ENCODE measurements around the gene MRRF.
"Not testable (repeated sequence)": the region's sequence is repeated elsewhere in the genome, so short reads cannot be mapped to it uniquely, and the experiment has no call there.

The MRRF gene

DNA sequence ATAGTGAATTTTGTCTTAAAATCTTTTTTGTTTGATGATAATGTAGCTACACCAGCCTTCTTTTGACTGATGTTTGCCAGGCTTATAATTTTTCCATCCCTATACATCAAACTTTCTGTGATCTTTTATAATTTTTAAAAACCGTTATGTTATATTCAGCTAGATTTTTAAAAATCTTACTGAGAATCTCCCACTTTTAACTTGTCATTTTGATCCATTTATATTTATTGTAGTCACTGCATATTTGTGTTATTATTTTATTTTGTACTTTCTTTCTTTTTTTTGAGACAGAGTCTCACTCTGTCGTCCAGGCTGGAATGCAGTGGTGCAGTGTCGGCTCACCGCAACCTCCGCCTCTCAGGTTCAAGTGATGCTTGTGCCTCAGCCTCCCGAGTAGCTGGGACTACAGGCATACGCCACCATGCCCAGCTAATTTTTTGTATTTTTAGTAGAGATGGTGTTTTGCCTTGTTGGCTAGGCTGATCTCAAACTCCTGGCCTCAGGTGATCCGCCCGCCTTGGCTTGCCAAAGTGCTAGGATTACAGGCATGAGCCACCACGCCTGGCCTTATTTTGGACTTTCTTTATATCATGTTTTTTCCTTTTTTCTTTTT, 12.7 kb downstream of the MRRF start:
- DNase-seq (ENCODE audit: low read depth), result no peak

DNA sequence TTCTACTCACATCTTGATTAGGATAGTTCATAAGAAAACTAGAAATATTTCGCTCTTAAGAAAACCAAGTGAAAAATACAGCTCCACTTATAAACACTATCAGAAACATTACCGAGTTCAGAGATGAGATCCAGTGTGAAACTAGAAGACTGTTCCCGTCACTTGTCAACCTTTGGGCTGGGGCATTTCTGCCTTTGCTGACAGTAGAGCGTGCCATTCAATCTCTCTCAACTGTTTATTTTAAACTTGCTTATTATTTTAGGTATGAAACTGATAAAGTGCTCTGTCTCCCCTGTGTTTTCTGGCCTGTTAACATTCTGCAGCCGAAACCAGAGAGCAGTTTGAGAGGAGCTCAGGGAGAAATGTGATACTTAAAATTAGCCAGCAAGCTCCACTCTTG, 16.7 kb downstream of the MRRF start:
- no peak for DNase-seq (ENCODE audit: low read depth)

DNA sequence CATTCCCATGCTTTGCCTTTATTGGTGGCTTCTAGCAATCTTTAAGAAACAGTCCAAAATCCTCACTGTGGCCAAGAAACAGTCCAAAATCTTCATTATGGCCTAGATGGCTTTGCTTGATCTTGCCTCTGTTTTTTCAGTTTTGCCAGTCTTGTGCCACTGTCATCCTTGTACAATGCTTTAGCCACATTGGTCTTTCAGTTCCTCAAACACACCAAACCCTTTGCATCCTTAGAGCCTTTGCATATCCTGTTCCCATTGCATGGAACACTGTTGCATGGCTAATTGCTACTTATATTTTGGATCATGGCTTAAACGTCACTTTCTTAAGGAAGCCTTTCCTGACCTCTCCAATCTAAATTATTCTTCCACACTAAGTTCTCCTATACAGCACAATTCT, 22.1 kb downstream of the MRRF start:
- DNase-seq (ENCODE audit: low read depth), result no peak

DNA sequence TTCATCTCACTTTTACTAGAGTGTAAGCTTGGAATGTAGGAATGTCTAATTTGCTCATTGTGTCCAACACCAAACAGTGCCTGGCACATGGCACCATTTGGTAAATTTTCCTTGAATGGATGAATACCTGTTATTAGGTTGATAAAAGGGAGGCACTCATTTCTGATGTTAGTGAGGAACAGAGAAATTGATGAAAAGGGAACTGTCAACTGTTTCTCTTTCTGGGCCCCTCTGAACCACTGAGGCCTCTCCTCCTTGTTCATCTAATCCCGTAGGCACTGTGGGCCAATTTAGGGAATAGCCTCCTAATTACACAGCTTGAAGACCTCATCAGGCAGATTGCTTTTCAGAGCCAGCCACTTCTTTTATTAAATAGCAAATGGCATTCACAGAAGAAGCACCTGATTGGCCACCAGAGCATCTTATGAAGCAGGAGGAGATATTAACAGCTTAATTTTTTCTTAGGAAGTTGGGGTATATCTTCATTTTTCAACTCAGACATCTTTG, 22.6 kb downstream of the MRRF start:
- no peak for DNase-seq (ENCODE audit: low read depth)

DNA sequence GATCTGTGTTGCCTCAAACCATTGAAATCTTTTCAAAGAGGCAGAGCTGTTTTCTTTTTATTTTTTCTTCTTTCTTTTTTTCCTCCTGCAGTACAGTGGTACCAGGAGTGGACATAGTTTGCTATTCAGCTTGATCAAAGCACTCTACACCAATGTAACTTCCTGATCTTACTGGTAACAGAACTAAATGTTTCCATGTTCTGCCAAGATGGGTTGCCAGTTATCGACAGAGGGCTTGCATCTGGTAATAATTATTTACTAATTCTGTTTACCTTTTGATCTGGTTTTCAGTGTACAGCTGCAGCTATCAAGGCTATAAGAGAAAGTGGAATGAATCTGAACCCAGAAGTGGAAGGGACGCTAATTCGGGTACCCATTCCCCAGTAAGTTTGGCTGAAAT, 26.8 kb downstream of the MRRF start:
- peak; percentile 20 for DNase-seq (ENCODE audit: low read depth)

DNA sequence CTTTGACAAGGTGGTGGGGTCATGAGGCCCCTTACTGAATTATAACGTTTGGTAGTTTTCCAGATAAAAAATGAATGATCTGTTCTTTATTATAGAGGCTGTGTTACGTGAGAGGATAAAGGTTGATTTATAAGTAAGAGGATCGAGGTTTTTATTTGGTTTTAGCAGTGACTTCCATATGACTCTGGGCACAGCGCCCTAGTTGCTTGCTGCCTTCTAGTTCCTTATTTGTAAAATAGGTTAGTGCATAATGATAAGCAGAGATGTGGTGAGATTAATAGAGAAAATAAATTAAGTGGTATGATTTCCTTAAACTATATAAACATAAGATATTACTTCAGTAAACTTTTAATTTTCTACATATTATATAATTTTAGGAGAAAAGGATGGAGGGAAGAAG, 29.8 kb downstream of the MRRF start:
- DNase-seq (ENCODE audit: low read depth), result no peak

DNA sequence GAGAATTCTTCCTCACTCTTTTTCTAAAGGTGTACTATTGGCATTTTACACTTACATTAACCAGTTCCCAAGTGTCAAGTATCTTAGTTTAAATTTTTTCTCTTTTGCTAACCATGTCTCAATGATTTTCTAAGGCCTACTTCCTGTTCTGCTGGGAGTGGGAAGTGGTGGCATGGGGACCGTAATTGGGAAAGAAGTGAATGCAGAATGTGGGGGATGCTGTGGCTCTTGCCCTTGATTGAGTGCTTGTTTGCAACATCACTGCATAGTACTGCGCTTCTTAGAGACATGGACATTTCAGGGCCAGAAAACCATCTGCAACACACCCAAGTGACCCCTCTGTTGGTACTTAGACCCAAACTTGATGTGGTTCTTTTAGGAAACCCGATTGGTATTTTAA, 32.8 kb downstream of the MRRF start:
- DNase-seq (ENCODE audit: low read depth), result no peak

DNA sequence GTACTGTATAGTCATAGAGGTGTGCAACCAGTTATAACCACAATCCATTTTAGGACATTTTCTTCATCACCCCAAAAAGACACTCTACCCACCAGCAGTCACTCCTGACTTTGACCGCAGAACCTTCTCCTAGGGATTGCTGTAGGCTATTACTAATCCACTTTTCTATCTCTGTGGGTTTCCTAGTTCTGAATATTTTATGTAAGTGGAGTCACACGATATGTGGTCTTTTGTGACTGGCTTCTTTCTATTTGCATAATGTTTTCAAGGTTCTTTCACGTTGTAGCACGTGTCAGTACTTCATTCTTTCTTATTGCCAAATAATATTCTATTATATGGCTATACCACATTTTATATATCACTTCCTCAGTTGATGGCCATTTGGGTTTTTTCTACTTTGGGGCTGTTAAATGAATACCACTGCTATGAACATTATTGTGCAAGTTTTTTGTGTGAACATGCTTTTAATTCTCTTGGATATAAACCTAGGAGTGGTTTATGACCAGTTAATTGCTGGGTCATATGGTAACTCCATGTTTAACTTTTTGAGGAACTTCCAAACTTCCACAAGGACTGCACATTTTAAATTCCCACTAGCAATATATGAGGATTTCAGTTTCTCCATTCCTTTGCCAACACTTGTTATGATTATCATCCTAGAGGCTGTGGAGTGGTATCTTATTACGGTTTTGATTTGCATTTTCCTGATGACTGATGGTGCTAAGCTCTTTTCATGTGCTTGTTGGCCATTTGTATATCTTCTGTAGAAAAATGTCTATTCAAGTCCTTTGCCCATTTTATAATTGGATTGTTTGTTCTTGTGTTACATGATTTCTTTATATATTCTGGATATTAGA, 37.8 kb downstream of the MRRF start:
- DNase-seq (ENCODE audit: low read depth), result no peak

DNA sequence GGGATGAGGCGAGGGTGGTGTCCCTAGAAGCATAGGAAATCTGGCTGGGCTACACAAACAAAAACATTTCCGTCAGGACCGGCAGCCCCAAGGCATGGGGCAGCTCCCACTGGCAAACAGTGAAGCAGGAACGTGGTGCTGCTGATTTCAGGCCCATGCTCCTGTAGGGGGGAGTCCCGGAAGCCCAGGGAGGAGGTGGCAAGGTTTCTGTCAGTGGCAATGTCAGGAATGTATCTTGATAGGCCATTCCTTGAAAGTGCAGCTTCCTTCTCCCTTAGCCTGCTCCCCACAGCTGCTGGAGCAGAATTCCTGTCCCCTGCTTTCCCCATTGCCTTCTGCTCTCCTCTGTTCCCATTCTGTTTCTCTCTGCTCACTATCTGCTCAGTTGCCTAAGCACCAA, 42.4 kb downstream of the MRRF start:
- DNase-seq (ENCODE audit: low read depth), result no peak

DNA sequence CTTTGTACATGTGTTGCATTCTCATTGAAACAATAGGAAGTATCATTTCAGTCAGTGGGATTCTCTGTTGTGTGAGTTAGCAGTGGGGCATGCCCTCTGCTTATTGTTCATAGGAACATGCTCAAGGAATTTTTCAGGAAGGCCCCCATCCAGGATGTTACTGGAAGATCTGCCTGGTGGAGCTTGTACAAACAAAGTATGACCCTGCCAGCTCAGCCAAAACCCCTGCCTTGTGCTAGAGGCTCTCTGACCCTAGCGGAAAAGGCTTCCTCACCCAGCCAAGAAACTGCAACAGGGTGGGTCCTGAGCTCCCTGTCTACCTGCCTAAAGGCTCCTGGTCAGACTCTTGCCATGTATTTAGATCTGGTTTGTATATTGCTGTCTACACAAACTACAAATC, 43.2 kb downstream of the MRRF start:
- DNase-seq (ENCODE audit: low read depth), result no peak

DNA sequence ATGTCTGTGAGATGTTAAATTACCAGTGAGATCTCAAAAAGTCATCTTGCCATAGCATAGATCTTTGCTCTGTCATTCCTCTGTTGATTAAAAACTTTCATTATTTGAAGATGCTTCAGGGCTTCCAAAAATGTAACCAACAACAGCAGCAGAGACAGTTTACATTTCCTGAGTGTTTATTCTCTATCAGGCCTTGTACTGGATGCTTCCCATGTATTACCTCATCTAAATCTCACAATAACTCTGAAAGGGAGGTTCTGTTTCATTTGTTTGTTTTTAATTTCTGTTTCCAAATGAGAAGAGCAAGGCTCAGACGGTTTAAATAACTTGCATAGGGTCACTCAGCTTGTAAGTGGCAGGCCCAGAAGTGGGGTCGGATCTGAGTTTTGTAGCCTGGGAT, 45.2 kb downstream of the MRRF start:
- no peak for DNase-seq (ENCODE audit: low read depth)

DNA sequence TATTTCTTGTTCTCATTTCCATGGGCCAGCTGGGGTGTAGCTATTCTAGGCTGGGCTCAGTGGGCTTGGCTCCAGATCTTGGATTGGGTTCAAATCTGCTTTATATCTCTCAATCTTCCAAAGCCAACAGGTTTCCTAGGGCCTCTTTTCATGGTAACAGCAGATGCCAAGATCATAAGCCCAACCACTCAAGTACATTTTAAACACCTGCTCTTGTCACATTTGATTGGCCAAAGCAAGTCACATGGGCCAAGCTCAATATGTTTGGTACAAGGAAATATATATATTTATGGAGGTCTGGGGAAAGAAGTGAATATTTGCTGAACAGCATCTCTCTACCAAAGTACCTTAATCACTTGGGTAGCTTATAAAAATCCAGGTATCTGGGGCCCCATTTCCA, 49.5 kb downstream of the MRRF start:
- DNase-seq (ENCODE audit: low read depth), result no peak

DNA sequence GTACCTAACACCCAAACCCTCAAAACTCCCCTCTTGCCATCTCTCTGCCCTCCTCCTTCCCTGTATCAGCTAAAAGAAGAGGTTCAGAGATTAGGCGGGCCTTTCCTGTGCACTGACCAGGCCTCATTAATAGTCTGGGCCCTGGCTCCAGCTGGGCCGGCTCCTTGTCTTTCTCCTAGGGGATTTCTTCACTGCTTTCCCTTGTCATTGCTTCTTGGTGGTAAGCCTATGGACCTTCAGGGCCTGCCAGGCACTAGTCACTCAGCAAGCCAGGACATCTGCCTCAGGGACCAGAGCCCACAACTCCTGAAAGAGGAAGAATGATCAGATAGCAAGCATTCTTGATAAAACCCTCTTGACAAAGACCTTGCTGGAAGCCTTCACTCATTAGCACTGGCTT, 50.9 kb downstream of the MRRF start:
- no peak for DNase-seq (ENCODE audit: low read depth)

DNA sequence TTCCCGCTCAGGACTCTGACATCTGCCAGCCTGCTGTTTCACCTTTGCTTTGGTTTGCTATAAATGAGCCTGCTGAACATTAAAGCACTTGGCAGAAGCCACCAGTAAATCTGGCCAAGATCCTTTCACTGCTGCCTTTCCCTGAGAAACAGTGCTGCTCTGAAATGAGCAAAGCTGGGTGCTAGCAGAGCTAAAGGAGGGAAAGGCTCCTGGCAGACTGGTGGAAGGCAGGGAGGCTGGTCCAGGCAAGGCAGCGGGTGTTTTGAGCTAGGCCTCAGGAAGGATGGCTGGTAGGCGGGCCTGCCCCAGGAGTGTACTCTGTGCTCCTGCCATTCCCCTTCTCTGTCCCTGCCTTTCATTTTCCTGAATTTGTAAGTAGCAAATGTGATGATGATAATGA, 53.6 kb downstream of the MRRF start:
- peak; percentile 32 for DNase-seq (ENCODE audit: low read depth)

DNA sequence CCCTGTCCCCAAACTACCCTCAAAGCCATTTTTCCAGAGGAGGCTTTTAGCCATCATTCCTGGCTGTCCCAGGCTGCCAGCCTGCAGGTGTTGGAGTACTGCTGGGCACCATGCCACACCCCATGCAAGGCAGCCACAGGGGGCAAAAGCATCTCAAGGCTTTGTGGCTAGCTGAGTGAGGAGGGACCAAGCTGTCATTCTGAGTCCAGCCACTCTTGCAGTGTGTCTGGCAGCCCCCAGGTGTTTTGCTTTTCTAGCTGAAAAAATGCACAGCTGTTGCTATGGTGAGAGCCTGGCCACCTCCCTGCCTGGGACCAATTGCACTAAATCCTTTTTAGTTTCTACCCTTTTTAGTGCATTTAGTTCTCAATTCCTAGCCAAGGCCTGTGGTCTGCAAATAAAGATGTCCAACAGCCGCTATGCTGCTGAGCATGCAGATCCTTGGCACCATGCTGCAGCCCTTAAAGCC, 55.8 kb downstream of the MRRF start:
- no peak for DNase-seq (ENCODE audit: low read depth)

DNA sequence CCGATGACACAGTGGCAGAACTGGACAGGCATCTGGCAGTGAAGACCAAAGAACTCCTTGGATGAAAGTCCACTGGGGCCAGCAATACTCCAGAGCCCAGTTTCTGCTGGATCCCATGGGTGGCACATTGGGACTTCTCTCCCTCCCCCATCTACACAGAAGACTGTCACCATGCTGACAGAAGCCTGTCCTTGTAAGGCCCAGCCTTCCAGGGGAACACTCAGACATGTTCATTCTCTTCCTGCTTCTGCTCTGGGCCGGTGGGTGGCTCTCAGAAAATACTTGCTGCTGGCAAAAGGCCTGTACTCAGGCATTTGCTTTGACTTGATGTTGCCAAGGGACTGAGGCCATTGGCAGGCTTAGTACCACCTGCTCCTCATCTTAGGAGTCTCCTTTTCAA, 57.9 kb downstream of the MRRF start:
- no peak for DNase-seq (ENCODE audit: low read depth)

DNA sequence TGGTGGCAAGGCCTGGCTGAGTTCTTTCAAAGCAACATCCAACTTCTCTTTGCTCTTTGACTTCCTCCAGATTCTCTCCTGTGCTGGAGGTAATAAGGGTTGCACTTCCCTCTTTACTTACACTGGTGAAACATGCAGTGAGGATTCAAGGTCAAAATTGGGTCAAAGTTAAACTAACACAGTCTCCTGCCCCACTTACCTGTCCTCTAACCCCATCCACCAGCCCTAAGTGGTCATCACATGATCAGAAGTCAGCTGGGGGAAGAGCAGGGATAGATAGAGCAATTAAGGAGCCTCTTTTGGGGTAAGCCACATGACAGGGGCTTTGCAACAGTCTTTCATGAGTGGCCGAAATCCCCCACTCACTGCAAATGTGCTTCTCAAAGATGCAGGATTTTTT, 60.0 kb downstream of the MRRF start:
- DNase-seq (ENCODE audit: low read depth), result not testable (repeated sequence)

DNA sequence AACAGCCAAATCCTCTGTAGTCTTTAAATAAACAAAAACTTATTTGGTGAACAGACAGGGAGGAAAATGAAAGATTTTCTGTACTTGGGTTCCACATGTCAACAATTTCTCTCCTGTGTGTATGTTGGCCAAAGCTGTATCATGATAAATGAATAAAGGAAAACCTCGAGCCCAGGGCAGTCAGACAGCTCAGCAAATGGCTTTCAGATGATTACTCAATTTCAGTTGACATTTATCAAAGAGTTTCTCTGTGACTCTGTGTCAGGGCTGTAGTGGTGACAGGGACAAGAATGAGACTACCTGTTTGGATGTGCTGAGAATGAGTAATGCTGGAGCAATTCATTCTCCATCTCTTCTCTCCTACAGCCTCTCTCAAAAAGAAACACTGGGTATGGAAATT, 60.4 kb downstream of the MRRF start:
- DNase-seq (ENCODE audit: low read depth), result no peak

DNA sequence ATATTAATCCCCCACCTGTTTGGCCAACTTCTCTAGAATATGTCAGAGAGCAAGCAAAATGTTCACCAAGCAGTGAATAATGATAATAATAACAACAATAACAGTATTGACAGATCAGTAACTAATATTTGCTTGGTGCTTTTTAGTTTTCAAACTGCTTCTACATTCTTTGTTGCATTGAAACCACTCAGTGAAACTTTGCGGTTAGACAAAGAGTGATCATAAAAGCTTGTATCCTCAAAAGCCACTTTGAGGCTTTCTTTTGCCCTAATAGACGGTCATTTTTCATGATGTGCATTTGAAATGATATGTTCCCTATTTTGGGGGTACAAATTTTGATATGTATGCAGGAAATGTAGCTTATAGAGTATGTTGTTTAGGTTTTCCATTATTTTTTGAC, 62.5 kb downstream of the MRRF start:
- DNase-seq (ENCODE audit: low read depth), result no peak

DNA sequence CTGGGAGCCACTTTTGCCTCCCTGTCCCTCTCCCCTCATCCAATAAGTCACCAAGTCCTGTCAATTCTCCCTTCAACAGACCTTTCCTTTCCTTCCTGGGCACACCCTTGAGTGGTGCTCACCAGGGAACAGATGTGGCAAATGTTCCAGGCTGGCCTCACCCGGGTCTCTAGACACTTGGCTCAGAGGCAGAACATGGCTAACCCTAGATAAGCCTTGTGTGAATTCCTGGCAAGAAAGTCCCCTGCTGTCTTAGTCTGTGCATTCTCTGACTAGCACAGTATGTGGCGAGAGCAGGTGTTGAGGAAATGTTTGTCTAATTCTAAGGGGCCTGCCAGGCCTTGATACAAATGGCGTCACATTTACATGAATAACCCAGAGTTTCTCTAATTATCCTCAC, 64.9 kb downstream of the MRRF start:
- DNase-seq (ENCODE audit: low read depth), result no peak

DNA sequence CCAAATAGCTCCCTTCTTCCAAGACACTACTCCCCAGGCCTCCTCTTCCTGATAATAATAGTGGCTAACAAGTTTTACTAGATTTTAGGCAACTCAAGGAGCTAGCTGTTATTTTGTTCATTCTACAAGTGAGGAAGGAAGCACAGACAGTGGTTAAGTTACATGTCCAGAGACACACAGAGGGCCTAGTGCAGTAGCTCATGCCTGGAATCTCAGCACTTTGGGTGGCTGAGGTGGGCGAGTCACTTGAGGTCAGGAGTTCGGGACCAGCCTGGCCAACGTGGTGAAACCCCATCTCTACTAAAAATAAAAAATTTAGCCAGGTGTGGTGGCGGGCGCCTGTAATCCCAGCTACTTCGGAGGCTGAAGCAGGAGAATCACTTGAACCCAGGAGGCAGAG, 65.8 kb downstream of the MRRF start:
- DNase-seq (ENCODE audit: low read depth), result not testable (repeated sequence)

DNA sequence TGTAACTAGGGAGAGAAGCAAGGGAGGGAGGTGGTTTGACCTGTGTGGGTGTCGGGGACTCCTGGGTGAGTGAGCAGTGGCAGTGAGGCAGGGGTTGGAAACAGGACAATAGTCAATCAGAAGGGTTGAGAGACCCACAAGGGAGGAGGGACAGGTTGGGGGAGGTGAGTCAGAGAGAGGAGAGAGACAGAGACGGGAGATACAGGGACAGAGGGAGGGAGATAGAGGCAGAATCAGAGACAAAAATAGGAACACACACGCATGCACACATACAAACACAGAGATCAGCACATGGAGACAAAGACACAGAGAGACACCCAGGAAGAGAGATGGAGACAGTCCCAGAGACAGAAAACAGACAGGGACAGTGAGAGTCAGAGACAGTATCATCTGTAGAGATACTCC, 66.8 kb downstream of the MRRF start:
- DNase-seq (ENCODE audit: low read depth), result no peak

DNA sequence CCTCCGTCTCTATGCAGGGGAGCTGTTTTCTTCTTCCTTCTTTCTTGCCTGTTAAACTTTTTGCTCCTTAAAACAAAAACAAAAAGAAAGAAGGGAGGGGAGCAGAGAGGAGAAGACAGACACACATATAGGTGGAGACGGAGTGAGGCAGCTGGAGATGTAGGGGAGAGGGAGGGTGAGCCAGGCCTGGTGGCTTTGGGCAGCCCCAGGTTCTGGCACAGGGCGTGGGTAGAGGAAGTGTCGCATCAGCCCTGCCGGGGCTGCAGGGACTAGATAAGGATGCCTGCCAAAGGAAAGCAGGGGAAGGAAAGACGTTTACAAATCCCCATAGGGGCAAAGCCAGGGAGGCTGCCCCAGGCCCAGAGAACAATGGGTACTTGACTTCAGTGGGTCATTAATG, 67.4 kb downstream of the MRRF start:
- DNase-seq (ENCODE audit: low read depth), result no peak

DNA sequence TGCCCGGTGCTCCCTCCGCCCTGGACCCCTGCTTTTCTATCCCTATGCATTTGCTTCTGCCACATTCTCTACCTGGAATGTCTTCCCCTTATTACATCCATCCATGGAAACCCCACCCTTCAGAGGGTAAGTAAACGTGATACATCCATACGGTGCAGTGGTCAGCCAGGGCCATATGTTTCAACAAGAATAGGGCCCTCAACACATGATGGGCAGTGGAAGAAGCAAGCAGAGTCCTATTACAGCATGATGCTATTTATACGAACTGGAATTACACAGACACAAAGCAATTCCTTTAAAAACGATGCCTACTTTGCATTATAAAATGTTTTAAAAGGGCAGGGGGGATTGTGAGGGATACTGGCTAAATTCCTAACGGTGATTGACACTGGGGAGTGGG, 68.0 kb downstream of the MRRF start:
- no peak for DNase-seq (ENCODE audit: low read depth)

Data from fibroblast of the conjunctiva (primary cell).